CD14-positive monocyte (primary cell): ENCODE data around the gene CCDC38. TPM values are rescaled to one million over a fixed set of nuclear protein-coding genes. Genes with fewer than 3 reads are reported as not detected.

Experiments used
- DNase-seq, 3 donors: peaks; one replicate each; pipeline ENCODE4 v3.0.0-alpha.2; 2011 to 2022
- H2AFZ ChIP-seq: 2 replicates; pipeline ENCODE4 v1.6.0; 2012; ENCODE audit warnings: mild to moderate bottlenecking, low read depth, low read length, inconsistent platforms; ENCODE audit not compliant: insufficient read depth, poor library complexity, severe bottlenecking
- H3K27ac ChIP-seq, 2 donors: 1 replicate in 1 of 2; 2 replicates in 1 of 2; pipeline ENCODE4 v1.5.1; 2012 to 2013; ENCODE audit warnings: low read length in 2 of 2, control low read depth in 1 of 2, inconsistent platforms in 1 of 2, low read depth in 1 of 2, mild to moderate bottlenecking in 1 of 2
- H3K27me3 ChIP-seq, 2 donors: one replicate each; pipeline versions ENCODE4 v1.6.0 to v1.6.1; 2011 to 2013; ENCODE audit warnings: low read length in 2 of 2; ENCODE audit not compliant: control insufficient read depth in 2 of 2, insufficient read depth in 2 of 2
- H3K36me3 ChIP-seq, 2 donors: replicated peaks in 1 of 2; 1 replicate in 1 of 2; 2 replicates in 1 of 2; pipeline versions ENCODE4 v1.5.1 to v1.6.1; 2012 to 2013; ENCODE audit warnings: low read length in 2 of 2, control low read depth in 1 of 2, inconsistent platforms in 1 of 2, mild to moderate bottlenecking in 1 of 2; ENCODE audit not compliant: insufficient read depth in 2 of 2, control insufficient read depth in 1 of 2
- H3K4me1 ChIP-seq, 2 donors: 1 replicate in 1 of 2; 2 replicates in 1 of 2; pipeline versions ENCODE4 v1.5.1 to v1.6.1; 2012 to 2013; ENCODE audit warnings: low read length in 2 of 2, control low read depth in 1 of 2, inconsistent platforms in 1 of 2, mild to moderate bottlenecking in 1 of 2, moderate library complexity in 1 of 2; ENCODE audit not compliant: insufficient read depth in 2 of 2, control insufficient read depth in 1 of 2
- H3K4me2 ChIP-seq: replicated peaks from 2 replicates; pipeline ENCODE3; 2012; ENCODE audit warnings: low read length, moderate library complexity, mild to moderate bottlenecking; ENCODE audit not compliant: poor library complexity, severe bottlenecking; ENCODE audit errors: extremely low read depth
- H3K4me3 ChIP-seq, 3 experiments: fragments of 200-600 bp in 1 of 3; sonication (generic) in 1 of 3; replicated peaks in 1 of 3; 1 replicate in 2 of 3; 2 replicates in 1 of 3; pipeline ENCODE4 v1.5.1; 2011 to 2013; ENCODE audit warnings: low read length in 3 of 3, mild to moderate bottlenecking in 3 of 3, control low read depth in 2 of 3, low read depth in 2 of 3, inconsistent platforms in 1 of 3, moderate library complexity in 1 of 3
- H3K79me2 ChIP-seq: 2 replicates; pipeline ENCODE4 v1.6.0; 2012; ENCODE audit warnings: mild to moderate bottlenecking, control low read depth, inconsistent platforms, low read length, moderate library complexity; ENCODE audit not compliant: insufficient read depth
- H3K9ac ChIP-seq: 2 replicates; pipeline ENCODE4 v1.6.0; 2017; ENCODE audit warnings: low read length, mild to moderate bottlenecking; ENCODE audit not compliant: insufficient read depth, poor library complexity, severe bottlenecking
- H3K9me3 ChIP-seq, 2 donors: replicated peaks in 1 of 2; 1 replicate in 1 of 2; 2 replicates in 1 of 2; pipeline versions ENCODE4 v1.5.1 to v1.6.1; 2012 to 2013; ENCODE audit warnings: low read length in 2 of 2, control low read depth in 1 of 2; ENCODE audit not compliant: control insufficient read depth in 1 of 2, insufficient read depth in 1 of 2
- H4K20me1 ChIP-seq: 2 replicates; pipeline ENCODE4 v1.6.0; 2012; ENCODE audit warnings: mild to moderate bottlenecking, low read length, control low read depth, moderate library complexity; ENCODE audit not compliant: insufficient read depth
- H3K27ac Mint-ChIP-seq, 7 donors: one replicate each; pipeline ENCODE4 v1.8.0; 2020; ENCODE audit warnings: mild to moderate bottlenecking in 7 of 7, mixed read lengths in 7 of 7, moderate library complexity in 6 of 7, inconsistent platforms in 2 of 7
- H3K27me3 Mint-ChIP-seq, 3 donors: one replicate each; pipeline ENCODE4 v1.8.0; 2021 to 2022; ENCODE audit warnings: low read depth in 3 of 3, mild to moderate bottlenecking in 3 of 3, mixed read lengths in 3 of 3, moderate library complexity in 3 of 3, inconsistent platforms in 1 of 3
- H3K36me3 Mint-ChIP-seq, 2 donors: one replicate each; pipeline ENCODE4 v1.8.0; 2020; ENCODE audit warnings: mixed read lengths in 2 of 2, inconsistent platforms in 1 of 2, mild to moderate bottlenecking in 1 of 2
- H3K4me1 Mint-ChIP-seq: one replicate; pipeline ENCODE4 v1.8.0; 2020; ENCODE audit warnings: mild to moderate bottlenecking, mixed read lengths
- H3K4me3 Mint-ChIP-seq, 2 donors: one replicate each; pipeline ENCODE4 v1.8.0; 2020; ENCODE audit warnings: mild to moderate bottlenecking in 2 of 2, mixed read lengths in 2 of 2, moderate library complexity in 1 of 2
- H3K9me3 Mint-ChIP-seq, 7 donors: one replicate each; pipeline ENCODE4 v1.8.0; 2020 to 2022; ENCODE audit warnings: mixed read lengths in 7 of 7, mild to moderate bottlenecking in 6 of 7, moderate library complexity in 6 of 7, inconsistent platforms in 2 of 7
- WGBS: methylation state at CpG from one replicate; pipeline ENCODE4 v1.1.5; 2013; ENCODE audit warnings: missing lambda C conversion rate; ENCODE audit not compliant: insufficient coverage; 5-methylcytosine and 5-hydroxymethylcytosine counted together
- intact Hi-C, 2 donors: fragments of 100-400 bp; cut with micrococcal nuclease; formaldehyde crosslinking; loops; one replicate each; pipeline versions ENCODE4 v1.15.0 to v1.15.1; 2023
- polyA plus RNA-seq, 3 donors: library from polyadenylated mRNA; depleted of rRNA in 1 of 3; unstranded in 2 of 3; stranded (reverse) in 1 of 3; fragments of 300-500 nt in 2 of 3; fragments of >200 nt in 1 of 3; fragmentation: Illumina TruSeq in 2 of 3; gene quantifications; 1 replicate in 2 of 3; 2 replicates in 1 of 3; pipeline ENCODE4 v1.2.3, GENCODE V29; 2012 to 2021
- TF ChIP-seq, protein P1 (sequence below): fragments of 200-600 bp; IDR thresholded peaks from one replicate; pipeline ENCODE4 v1.8.0; 2022; ENCODE audit warnings: antibody characterized with exemption, mild to moderate bottlenecking

Gene CCDC38
- polyA plus RNA-seq, 3 donors, result not detected

DNA sequence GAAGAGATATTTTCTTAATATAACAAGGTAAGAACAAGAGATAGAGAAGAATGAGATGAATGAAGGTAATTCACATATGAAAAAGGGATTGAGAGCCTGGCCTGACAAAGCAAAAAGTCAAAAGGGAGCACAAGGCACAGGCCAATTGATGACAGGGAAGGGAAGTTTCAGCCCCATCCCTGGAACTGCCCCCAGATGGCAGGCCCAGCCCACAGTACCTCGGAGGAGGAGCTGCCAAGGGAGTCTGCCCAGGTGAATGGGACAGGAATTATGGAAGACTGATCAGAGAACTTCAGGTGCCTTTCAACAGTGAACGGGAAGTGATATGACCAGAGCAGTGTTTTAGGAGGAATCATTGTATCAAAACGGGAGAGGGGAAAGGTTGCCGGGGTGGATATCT, 68.0 kb downstream of the CCDC38 start:
- H3K4me3 ChIP-seq, result no peak overlapping the region
- no peaks in the 10 kb centered on the region for H3K27me3 ChIP-seq
- no peaks in the 10 kb centered on the region for H3K9me3 ChIP-seq
- no peaks in the 10 kb centered on the region for H3K79me2 ChIP-seq
- H3K27me3 Mint-ChIP-seq, result peaks cover 0 to 1% (median 0%) of the 10 kb centered on the region in 3 donors
- H3K36me3 Mint-ChIP-seq, result peaks cover 11 to 17% of the 10 kb centered on the region in 2 donors
- H3K27ac Mint-ChIP-seq, result no peak overlapping the region
- no peaks in the 10 kb centered on the region for H4K20me1 ChIP-seq
- no peak for DNase-seq
- H3K27ac ChIP-seq, result no peak overlapping the region
- H3K9ac ChIP-seq, result no peak overlapping the region
- H2AFZ ChIP-seq, result no peak overlapping the region
- H3K4me1 ChIP-seq, result no peaks in the 10 kb centered on the region
- TF ChIP-seq, protein P1, sequence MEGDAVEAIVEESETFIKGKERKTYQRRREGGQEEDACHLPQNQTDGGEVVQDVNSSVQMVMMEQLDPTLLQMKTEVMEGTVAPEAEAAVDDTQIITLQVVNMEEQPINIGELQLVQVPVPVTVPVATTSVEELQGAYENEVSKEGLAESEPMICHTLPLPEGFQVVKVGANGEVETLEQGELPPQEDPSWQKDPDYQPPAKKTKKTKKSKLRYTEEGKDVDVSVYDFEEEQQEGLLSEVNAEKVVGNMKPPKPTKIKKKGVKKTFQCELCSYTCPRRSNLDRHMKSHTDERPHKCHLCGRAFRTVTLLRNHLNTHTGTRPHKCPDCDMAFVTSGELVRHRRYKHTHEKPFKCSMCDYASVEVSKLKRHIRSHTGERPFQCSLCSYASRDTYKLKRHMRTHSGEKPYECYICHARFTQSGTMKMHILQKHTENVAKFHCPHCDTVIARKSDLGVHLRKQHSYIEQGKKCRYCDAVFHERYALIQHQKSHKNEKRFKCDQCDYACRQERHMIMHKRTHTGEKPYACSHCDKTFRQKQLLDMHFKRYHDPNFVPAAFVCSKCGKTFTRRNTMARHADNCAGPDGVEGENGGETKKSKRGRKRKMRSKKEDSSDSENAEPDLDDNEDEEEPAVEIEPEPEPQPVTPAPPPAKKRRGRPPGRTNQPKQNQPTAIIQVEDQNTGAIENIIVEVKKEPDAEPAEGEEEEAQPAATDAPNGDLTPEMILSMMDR, result no peak
- H3K4me1 Mint-ChIP-seq, result no peaks in the 10 kb centered on the region
- peaks cover 0 to 19% of the 10 kb centered on the region in 2 donors for H3K36me3 ChIP-seq
- 95% methylated on average over 4 of the region's 4 CpGs for WGBS
- no peak overlapping the region for H3K4me2 ChIP-seq
- H3K9me3 Mint-ChIP-seq, result no peaks in the 10 kb centered on the region
- no peak overlapping the region for H3K4me3 Mint-ChIP-seq
- intact Hi-C loops, result no loop called here

DNA sequence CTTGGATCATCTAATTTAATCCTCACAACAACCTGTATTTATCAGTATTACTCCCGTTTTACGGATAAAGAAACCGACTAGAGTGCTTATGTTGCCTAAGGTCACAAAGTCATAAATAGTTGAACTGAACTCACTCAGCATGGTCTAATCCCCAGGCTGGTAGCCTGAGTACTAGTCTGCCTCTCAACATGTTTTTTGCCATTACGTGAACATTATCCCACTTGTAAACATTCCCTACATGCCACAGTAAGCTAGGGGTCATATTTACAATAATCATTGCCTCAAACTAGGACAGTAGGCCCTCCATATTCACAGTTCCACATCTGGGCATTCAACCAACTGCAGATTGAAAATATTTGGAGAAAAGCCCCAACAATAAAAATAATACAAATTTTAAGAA, 71.5 kb downstream of the CCDC38 start:
- WGBS, result 100% methylated on average over 4 of the region's 4 CpGs
- H3K4me1 ChIP-seq, result no peaks in the 10 kb centered on the region
- no peaks in the 10 kb centered on the region for H3K79me2 ChIP-seq
- Mint-ChIP-seq H3K36me3 (peaks cover 27 to 32% of the 10 kb centered on the region in 2 donors), H3K27ac (no peak overlapping the region), H3K9me3 (no peaks in the 10 kb centered on the region), H3K27me3 (peaks cover 0 to 1% (median 0%) of the 10 kb centered on the region in 3 donors), H3K4me1 (no peaks in the 10 kb centered on the region), H3K4me3 (no peak overlapping the region)
- H3K9me3 ChIP-seq, result no peaks in the 10 kb centered on the region
- H3K4me2 ChIP-seq, result no peak overlapping the region
- no peak overlapping the region for H3K9ac ChIP-seq
- intact Hi-C loops, result no loop called here
- TF ChIP-seq, protein P1, result no peak
- H3K4me3 ChIP-seq, result no peak overlapping the region
- no peak overlapping the region for H3K27ac ChIP-seq
- no peak overlapping the region for H2AFZ ChIP-seq
- H3K27me3 ChIP-seq, result no peaks in the 10 kb centered on the region
- peaks cover 17 to 53% of the 10 kb centered on the region in 2 donors for H3K36me3 ChIP-seq
- no peaks in the 10 kb centered on the region for H4K20me1 ChIP-seq
- no peak for DNase-seq
